ENCODE results near the gene OAS2.

- TF ChIP-seq CEBPB (IDR thresholded peaks at IDR 0.05; ENCODE audit: low read depth, low read length) = no peak
- TF ChIP-seq CTCF (IDR thresholded peaks at IDR 0.05; ENCODE audit: control extremely low read depth in 1 of 3, insufficient read depth in 1 of 3, low read depth in 1 of 3, low read length in 3 of 3) = no peak
- no peak for TF ChIP-seq NRF1 (IDR thresholded peaks at IDR 0.05; ENCODE audit: low read depth, low read length)
- no peak for TF ChIP-seq POLR2AphosphoS5 (IDR thresholded peaks at IDR 0.05; ENCODE audit: low read depth, low read length)
- TF ChIP-seq BACH1 (IDR thresholded peaks at IDR 0.05; ENCODE audit: low read length) = no peak
- no peak for TF ChIP-seq CREB1 (IDR thresholded peaks at IDR 0.05)
Observed at GRCh38 chr12:113052326-113052725, 74.0 kb downstream of the OAS2 start.
